D721Med (cell line): ENCODE measurements around the gene COL2A1.

Source experiments
- DNase-seq: peaks from one replicate; pipeline ENCODE4 v3.0.0; 2011; ENCODE audit warnings: low spot score; ENCODE audit not compliant: insufficient read length
- FAIRE-seq: peaks from 2 replicates; lab custom pipeline; 2011; peaks lifted over from hg19 to GRCh38; lab: Jason Lieb, UNC
- CTCF ChIP-seq: IDR thresholded peaks from 2 replicates; pipeline ENCODE4 v1.5.1; 2012; ENCODE audit warnings: mild to moderate bottlenecking, control low read depth; ENCODE audit not compliant: insufficient read depth; ENCODE audit errors: missing control alignments

Gene COL2A1

GRCh38 chr12:48003226-48004052, 837 bp downstream of the COL2A1 start:
- no peak for FAIRE-seq
- no peak for TF ChIP-seq CTCF
- DNase-seq, result no peak

- DNase-seq, result no peak
- no peak for FAIRE-seq
- no peak for TF ChIP-seq CTCF
Observed at GRCh38 chr12:48002773-48003218, 1.5 kb downstream of the COL2A1 start.

- FAIRE-seq (no peak), DNase-seq (no peak)
- no peak for TF ChIP-seq CTCF
Observed at GRCh38 chr12:48002414-48002730, 1.9 kb downstream of the COL2A1 start.

GRCh38 chr12:48001505-48002413, 2.5 kb downstream of the COL2A1 start:
- DNase-seq (no peak), FAIRE-seq (no peak)
- no peak for TF ChIP-seq CTCF

GRCh38 chr12:48000878-48001504, 3.3 kb downstream of the COL2A1 start:
- no peak for TF ChIP-seq CTCF
- no peak for DNase-seq
- no peak for FAIRE-seq

GRCh38 chr12:47999816-48000215, 4.5 kb downstream of the COL2A1 start:
- FAIRE-seq (no peak), DNase-seq (no peak)

More at GRCh38 chr12:47999816-48000215, 4.5 kb downstream of the COL2A1 start:
- no peak for TF ChIP-seq CTCF
